Effector memory CD4-positive, alpha-beta T cell (primary cell): Measurements from ENCODE around the gene MPG.

Source experiments
- DNase-seq, 3 donors: peaks; one replicate each; pipeline ENCODE4 v3.0.0-alpha.2; 2020
- H3K27ac ChIP-seq: 2 replicates; pipeline ENCODE4 v1.7.0; 2013; ENCODE audit warnings: mild to moderate bottlenecking, low read length, moderate library complexity; ENCODE audit not compliant: insufficient read depth, poor library complexity, severe bottlenecking
- H3K27me3 ChIP-seq: replicated peaks from 2 replicates; pipeline ENCODE4 v1.7.0; 2013; ENCODE audit warnings: mild to moderate bottlenecking, low read length; ENCODE audit not compliant: insufficient read depth, control insufficient read depth, poor library complexity, severe bottlenecking
- H3K36me3 ChIP-seq: 2 replicates; pipeline ENCODE4 v1.7.0; 2013; ENCODE audit warnings: mild to moderate bottlenecking, low read length, moderate library complexity; ENCODE audit not compliant: control insufficient read depth, insufficient read depth
- H3K4me1 ChIP-seq: 2 replicates; pipeline ENCODE4 v1.7.0; 2013; ENCODE audit warnings: low read length, mild to moderate bottlenecking; ENCODE audit not compliant: control insufficient read depth, insufficient read depth, poor library complexity, severe bottlenecking
- H3K4me3 ChIP-seq: 2 replicates; pipeline ENCODE4 v1.7.0; 2013; ENCODE audit warnings: low read length, low read depth, mild to moderate bottlenecking; ENCODE audit not compliant: insufficient read depth, poor library complexity, severe bottlenecking
- H3K9me3 ChIP-seq: 2 replicates; pipeline ENCODE4 v1.7.0; 2013; ENCODE audit warnings: mild to moderate bottlenecking, low read length, moderate library complexity; ENCODE audit not compliant: control insufficient read depth

Gene MPG

GRCh38 chr16:74747-75334, 3.2 kb upstream of the MPG start:
- DNase-seq: no peak
- Histone ChIP-seq H3K4me1 (peaks cover 23% of the 10 kb centered on the region), H3K27me3 (peaks cover 7% of the 10 kb centered on the region), H3K4me3 (no peak overlapping the region), H3K36me3 (no peaks in the 10 kb centered on the region), H3K9me3 (no peaks in the 10 kb centered on the region), H3K27ac (no peak overlapping the region)

GRCh38 chr16:75580-76501, 2.2 kb upstream of the MPG start:
- Histone ChIP-seq H3K9me3 (no peaks in the 10 kb centered on the region), H3K27ac (no peak overlapping the region), H3K36me3 (no peaks in the 10 kb centered on the region), H3K27me3 (peaks cover 7% of the 10 kb centered on the region), H3K4me1 (peaks cover 23% of the 10 kb centered on the region), H3K4me3 (no peak overlapping the region)
- peak in 1 of 3 donors; percentile 11 for DNase-seq

GRCh38 chr16:76535-77272, 1.3 kb upstream of the MPG start:
- H3K4me3 ChIP-seq: peak overlapping the region; percentile 81
- peaks cover 23% of the 10 kb centered on the region for H3K4me1 ChIP-seq
- DNase-seq: no peak
- H3K27ac ChIP-seq: no peak overlapping the region
- no peaks in the 10 kb centered on the region for H3K9me3 ChIP-seq
- H3K36me3 ChIP-seq: no peaks in the 10 kb centered on the region
- H3K27me3 ChIP-seq: peaks cover under 1% of the 10 kb centered on the region

- peak in 2 of 3 donors; percentile 5 to 11 for DNase-seq
- H3K9me3 ChIP-seq: no peaks in the 10 kb centered on the region
- H3K27me3 ChIP-seq: no peaks in the 10 kb centered on the region
- peak overlapping the region; percentile 53 for H3K27ac ChIP-seq
- peak overlapping the region; percentile 81 for H3K4me3 ChIP-seq
- peaks cover 23% of the 10 kb centered on the region for H3K4me1 ChIP-seq
- H3K36me3 ChIP-seq: no peaks in the 10 kb centered on the region
Measured at GRCh38 chr16:77273-77806, 685 bp upstream of the MPG start.

GRCh38 chr16:78444-79150, 572 bp downstream of the MPG start:
- DNase-seq: no peak
- peaks cover 23% of the 10 kb centered on the region for H3K4me1 ChIP-seq
- no peaks in the 10 kb centered on the region for H3K36me3 ChIP-seq

GRCh38 chr16:79151-80054, 1.4 kb downstream of the MPG start:
- Histone ChIP-seq H3K9me3 (no peaks in the 10 kb centered on the region), H3K4me3 (no peak overlapping the region), H3K36me3 (no peaks in the 10 kb centered on the region), H3K4me1 (peaks cover 29% of the 10 kb centered on the region), H3K27ac (no peak overlapping the region), H3K27me3 (no peaks in the 10 kb centered on the region)
- DNase-seq: no peak

More at GRCh38 chr16:78444-79150, 572 bp downstream of the MPG start:
- Histone ChIP-seq H3K27me3 (no peaks in the 10 kb centered on the region), H3K27ac (peak overlapping the region; percentile 53), H3K9me3 (no peaks in the 10 kb centered on the region), H3K4me3 (peak overlapping the region; percentile 81)

- Histone ChIP-seq H3K27me3 (no peaks in the 10 kb centered on the region), H3K27ac (no peak overlapping the region), H3K4me1 (peaks cover 22% of the 10 kb centered on the region), H3K4me3 (no peak overlapping the region), H3K9me3 (no peaks in the 10 kb centered on the region), H3K36me3 (peaks cover 11% of the 10 kb centered on the region)
- DNase-seq: no peak
Measured at GRCh38 chr16:83060-83603, 5.1 kb downstream of the MPG start.

GRCh38 chr16:83781-84615, 6.0 kb downstream of the MPG start:
- DNase-seq: no peak
- H3K9me3 ChIP-seq: no peaks in the 10 kb centered on the region
- H3K4me1 ChIP-seq: peaks cover 15% of the 10 kb centered on the region
- H3K36me3 ChIP-seq: peaks cover 19% of the 10 kb centered on the region
- no peak overlapping the region for H3K27ac ChIP-seq
- H3K27me3 ChIP-seq: no peaks in the 10 kb centered on the region
- no peak overlapping the region for H3K4me3 ChIP-seq
